HG03520 (cell line): ENCODE results near the gene HNRNPLL.

Experiments
- ATAC-seq: cut with Tn5 transposase; IDR thresholded peaks from one replicate; pipeline ENCODE4 v1.9.1; 2021; ENCODE audit warnings: mild to moderate bottlenecking, moderate library complexity; ENCODE audit not compliant: unreplicated experiment

HNRNPLL gene

GRCh38 chr2:38598200-38598990, 4.3 kb downstream of the HNRNPLL start:
- no peak for ATAC-seq

DNA sequence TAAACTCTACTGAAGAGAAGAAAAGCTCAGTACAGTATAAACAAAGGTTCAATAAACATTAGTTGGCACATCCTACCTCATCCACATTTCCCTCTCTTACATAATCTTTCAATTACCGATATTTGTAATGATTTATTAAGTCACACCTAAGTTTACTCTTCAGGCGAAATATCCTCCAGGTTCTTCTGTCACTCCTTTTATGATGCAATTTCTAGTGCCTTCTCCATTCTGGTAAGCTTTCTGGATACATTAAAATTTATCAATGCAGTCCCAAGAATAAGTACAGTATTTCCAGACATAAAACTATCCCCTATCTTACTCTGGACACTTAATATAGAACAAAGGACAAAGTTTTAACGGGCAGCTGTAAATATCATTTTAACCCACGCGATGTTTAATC, 5.6 kb downstream of the HNRNPLL start:
- no peak for ATAC-seq

GRCh38 chr2:38596229-38596628, 6.5 kb downstream of the HNRNPLL start:
- no peak for ATAC-seq

- ATAC-seq, result no peak
These were observed 9.8 kb downstream of the HNRNPLL start for GRCh38 chr2:38592951-38593350.

- ATAC-seq, result no peak
These were observed 11.6 kb downstream of the HNRNPLL start for GRCh38 chr2:38591152-38591551.

DNA sequence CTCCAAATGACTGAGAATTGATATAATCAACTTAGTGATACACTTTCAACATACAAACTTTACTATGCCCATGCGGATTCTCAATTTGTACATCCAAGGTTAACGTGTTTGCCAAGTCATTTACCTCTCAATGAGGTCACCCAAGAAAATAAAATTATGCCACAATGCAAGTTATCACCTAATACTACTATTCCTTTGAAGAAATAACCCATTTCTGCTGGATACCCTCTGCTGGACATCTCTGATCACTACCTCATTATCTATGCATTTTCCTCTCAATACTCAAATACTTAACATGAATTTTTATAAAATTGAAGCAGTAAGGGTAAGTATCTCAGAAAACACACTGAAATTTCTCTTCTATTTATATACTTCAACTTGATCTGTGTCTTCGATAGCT, 12.7 kb downstream of the HNRNPLL start:
- no peak for ATAC-seq

GRCh38 chr2:38586931-38587330, 15.8 kb downstream of the HNRNPLL start:
- ATAC-seq, result no peak

- no peak for ATAC-seq
These were observed 17.8 kb downstream of the HNRNPLL start for GRCh38 chr2:38584881-38585280.

DNA sequence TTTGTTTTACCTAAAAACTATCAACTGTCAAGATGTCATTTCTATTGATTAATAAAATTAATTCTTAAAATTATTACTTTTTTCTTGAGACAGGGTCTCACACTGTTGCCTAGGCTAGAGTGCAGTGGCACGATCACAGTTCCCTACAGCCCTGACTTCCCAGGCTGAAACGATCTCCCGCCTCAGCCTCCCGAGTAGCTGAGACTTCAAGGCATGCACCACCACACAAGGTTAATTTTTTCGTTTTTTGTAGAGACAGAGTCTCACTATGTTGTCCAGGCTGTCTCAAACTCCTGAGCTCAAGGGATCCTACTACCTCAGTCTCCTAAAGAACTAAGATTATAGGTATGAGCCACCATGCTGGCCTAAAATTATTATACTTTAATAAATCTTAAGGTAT, 18.7 kb downstream of the HNRNPLL start:
- ATAC-seq, result no peak

DNA sequence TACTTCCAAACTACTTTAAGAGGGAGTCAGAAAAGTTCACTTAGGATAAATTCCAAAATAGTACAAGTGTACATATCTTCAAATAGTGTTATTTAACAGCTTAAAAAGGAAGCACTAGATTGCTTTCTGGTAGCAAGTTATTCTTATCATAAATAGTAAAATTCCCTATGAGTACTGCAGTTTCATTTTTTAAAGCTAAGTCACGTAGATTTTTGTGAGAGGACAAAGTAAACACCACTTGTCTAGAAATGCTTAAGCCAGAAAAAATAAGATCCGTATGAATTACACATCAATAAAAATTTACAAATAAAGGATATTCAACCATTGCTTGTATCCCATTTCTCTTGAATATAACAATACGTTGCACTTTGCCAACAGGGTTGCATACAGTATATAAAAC, 19.2 kb downstream of the HNRNPLL start:
- no peak for ATAC-seq

DNA sequence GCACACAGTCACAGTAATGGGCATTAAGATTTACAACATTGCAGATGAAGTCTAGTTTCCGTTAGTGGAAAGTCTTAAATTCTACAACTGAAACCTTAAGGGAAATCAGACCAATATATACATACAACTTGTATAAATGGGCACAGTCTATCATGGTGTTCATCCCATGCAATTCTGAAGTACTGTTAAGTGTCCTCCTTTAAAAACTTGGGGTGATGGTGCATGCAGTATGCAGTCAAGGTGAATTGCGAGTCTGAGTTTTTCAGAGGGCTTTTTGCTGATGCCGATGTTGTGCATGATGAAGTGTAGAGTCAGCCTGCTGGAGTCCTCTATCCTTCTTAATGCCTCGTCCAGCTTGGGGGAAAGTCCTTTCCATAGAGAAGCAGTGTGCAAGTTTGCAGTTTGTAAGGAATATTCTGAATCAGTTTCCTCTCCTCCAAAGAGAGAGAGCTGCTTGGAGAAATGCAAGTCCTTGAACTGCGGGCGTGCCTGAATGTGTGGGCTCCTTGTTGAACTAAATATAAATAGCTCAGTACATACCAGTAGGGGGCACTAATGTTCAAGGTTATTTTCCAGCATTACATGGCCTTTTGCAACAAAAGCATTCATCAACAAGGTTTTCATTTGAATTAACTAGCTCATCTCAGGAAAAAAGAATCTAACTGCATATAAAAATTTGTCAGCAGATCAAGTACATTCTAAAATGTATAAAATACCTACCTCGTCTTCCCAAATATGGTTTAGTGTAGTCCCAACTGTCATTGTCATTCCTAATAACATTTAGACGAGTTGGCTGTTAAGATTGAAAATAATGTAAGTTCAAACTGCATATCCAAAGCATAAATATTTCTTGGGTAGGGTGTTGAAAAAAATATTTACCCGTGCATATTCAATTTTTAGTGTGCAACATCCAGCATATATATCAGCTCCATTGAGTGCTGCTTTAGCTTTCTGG, 21.3 kb downstream of the HNRNPLL start:
- no peak for ATAC-seq

- ATAC-seq, result no peak
These were observed 22.6 kb downstream of the HNRNPLL start for GRCh38 chr2:38580115-38580636.

DNA sequence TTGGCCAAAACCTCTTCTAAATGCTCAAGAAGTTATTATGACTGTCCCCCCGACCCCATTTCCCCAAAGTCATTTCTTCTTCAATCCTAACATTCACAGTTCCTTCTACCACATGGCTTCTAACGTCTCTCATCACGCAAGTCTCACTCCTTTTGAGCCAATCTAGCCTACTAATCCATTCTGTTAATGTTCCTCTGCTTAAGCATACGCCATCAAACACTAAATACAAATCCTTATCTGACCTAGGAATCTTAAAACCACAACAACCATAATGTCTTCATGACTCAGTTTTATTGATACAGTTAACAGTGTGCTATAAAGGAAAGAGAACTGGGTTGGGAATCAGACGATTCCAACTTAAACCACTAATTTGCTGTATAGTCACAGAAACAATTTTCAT, 23.9 kb downstream of the HNRNPLL start:
- ATAC-seq, result no peak

DNA sequence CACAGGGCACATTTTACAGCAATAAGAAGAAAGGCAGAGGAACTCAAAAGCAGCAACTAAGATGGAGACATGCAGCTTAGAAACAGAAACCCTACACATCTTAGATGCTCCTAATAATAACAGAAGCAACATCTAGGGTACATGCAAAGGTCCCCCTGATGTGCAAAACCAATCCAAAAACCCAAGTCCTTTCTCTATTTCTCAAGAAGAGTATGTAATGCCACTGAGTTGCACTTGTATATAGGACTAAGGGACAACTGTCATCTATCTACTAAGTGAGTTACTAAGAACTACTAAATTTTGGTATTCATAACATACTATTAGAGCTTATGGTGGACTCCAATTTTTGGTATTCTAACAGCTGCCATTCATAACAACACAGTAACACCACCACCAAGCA, 28.4 kb downstream of the HNRNPLL start:
- no peak for ATAC-seq

- ATAC-seq, result no peak
These were observed 30.6 kb downstream of the HNRNPLL start for GRCh38 chr2:38572167-38572566.

DNA sequence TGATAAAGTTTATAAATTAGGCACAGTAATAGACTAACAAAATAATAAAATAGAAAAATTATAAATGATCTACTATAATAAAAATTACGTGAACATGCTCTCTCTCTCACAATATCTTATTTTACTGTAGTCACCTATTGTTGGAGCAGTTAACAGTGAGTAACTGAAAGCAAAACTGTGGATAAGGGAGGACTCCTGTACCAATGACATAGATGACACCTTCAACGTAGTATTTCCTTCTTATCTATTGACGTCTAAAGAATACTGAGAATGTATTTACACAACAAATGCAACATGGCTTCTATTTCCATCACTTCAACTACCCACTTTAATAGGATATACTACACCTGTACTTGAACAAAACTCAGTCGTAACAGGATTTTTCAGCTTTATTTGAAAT, 31.5 kb downstream of the HNRNPLL start:
- ATAC-seq, result no peak

- ATAC-seq, result no peak
These were observed 33.8 kb downstream of the HNRNPLL start for GRCh38 chr2:38568724-38569436.

DNA sequence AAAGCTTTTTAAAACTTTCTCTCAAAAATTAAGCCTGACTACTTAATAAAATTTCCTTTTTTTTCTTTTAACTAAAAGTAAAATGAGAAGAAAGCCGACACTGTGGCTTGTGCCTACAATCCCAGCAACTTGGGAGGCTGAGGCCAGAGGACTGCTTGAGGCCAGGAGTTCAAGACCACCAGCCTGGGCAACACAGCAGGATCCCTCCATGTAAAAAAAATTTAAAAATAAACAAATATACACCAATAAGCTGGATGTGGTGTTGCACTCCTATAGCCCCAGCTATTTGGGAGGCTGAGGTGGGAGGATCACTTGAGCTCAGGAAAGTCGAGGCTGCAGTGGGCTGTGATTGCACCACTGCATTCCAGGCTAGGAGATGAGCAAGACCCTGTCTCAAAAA, 37.4 kb downstream of the HNRNPLL start:
- no peak for ATAC-seq

- ATAC-seq, result no peak
These were observed 41.0 kb downstream of the HNRNPLL start for GRCh38 chr2:38561691-38562090.

DNA sequence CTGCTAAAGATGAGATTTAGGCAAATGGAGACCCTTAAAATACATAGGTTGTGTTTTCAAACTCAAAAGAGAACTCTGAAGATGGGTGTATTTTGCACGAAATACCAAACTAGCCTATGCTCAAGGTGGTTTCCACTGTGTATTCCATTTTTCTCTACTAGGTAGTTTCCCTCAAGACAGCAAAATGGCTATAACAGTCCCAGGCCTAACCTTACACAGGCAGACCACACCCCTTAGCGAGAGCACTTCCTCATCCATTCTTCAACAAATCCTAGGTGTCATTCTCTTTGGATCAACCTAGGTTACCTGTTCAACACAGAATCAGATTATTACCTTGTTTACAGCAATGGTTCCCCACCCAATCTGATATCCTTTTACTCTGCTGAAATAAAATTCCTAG, 42.6 kb downstream of the HNRNPLL start:
- no peak for ATAC-seq

DNA sequence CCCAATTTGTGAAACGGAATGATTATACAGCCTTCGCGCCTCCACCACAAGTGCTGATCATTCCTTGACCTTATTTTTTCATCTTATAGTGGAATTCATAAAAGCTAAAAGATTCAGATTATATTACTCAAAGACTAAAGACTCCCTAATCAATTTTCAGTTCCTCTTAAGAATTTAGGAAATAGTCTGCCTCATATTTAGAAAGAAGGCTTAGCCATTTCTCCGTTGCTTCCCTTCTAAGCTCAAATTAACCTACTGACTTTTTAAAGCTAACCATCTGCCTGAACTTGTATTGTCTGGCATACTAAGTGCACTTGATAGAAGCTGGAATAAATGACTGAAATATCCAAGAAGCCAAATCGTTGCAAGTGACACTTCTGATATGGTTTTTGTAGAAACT, 44.7 kb downstream of the HNRNPLL start:
- no peak for ATAC-seq
